Posterior cingulate gyrus (tissue), 11 donors: ENCODE data around the gene PLXNA3.

Experiments
- DNase-seq, 10 donors: peaks; one replicate each; pipeline versions ENCODE4 v3.0.0 to v3.0.0-alpha.2; 2020 to 2021; ENCODE audit warnings: mixed read lengths in 3 of 10
- intact Hi-C: fragments of 100-400 bp; cut with DNase I; formaldehyde crosslinking; loops from one replicate; pipeline ENCODE4 v1.15.1; 2023

PLXNA3 gene

DNA sequence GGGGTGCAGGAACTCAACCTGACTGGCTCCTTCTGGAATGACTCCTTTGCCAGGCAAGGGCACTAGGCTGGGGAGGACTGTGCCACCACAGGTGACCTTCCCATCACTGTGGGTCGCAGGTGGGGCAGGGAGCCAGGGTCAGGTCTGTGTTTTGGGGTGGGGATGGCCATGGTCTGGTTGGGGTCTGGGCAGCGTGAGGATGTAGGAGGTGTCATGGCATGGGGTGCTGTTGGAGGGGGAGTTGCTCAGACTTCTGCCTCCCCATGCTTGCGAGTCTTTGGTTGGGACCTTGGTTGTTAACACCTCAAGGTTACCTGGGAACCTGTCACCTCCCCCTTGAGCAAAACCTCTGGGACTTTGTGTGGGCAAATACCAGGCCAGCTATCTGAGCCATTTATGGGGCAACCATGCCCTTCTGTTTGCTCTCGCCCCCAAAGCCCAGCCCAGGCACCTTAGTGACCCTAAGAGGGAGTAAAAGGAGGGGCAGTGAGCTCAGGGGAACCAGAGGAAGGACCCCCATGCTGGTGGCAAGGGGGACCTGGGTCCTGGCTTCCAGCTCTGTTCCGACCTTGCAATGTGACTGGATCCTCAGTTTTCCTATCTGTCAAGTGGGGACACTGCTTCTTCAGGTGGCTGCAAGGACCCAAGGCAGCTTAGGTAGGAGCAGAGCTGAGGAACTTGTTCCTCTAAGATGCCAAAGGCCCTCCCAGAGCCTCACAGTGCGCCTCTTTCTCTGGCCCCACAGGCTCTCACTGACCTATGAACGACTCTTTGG lies 23.5 kb upstream of the PLXNA3 start:
- intact Hi-C loops, result no loop called here

DNA sequence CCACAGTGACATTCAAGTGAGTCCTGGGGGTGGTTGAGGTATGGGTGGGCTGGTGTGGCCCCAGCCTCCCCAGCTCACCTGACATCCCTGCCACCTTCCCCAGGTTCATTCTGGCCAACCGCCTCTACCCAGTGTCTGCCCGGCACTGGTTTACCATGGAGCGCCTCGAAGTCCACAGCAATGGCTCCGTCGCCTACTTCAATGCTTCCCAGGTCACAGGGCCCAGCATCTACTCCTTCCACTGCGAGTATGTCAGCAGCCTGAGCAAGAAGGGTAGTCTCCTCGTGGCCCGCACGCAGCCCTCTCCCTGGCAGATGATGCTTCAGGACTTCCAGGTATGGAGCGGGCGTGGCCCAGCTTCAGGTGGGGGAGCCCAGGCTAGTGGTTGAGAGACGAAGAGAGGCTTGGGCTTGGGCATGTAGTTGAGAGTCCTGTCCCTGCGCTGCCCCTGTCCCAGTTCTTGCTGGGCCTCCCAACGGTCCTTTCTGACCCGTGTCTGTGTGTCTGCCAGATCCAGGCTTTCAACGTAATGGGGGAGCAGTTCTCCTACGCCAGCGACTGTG lies 22.8 kb upstream of the PLXNA3 start:
- intact Hi-C loops, result no loop called here
- DNase-seq, result peak in 1 of 10 donors; percentile 73

More for the DNA sequence above, 23.5 kb upstream of the PLXNA3 start:
- no peak for DNase-seq

DNA sequence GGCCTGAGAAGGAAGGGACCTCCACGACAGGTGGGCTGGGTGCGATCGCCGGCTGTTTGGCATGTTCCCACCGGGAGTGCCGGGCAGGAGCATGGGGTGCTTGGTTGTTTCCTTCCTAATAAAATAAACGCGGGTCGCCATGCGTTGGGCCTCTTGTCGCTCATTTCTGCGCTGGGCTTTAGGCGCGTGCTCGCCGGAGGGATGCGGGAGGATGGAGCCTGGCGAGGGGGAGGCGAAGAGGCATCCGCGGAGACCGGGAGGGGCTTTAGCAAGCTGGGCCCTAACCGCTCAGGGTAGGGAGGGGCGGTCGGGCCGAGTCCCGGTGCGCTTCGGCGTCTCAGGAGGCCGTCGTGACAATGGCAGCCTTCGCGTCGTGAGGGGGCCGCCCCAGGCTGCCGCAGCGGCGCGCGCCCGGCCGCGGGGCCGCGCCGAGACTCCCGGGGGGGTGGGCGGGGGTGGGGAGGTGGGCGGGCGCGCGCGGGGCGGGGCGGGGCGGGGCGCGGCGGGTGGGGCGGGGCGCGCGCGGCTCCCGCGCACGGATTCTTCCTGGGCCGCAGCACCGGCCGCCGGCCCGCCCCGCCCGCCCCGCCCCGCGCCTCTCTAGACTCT lies 21.6 kb upstream of the PLXNA3 start:
- intact Hi-C loops, result loop anchor here (2.0 kb wide), 1 partner anchor 50 kb away; the partner anchor contains the start of gene UBL4A
- DNase-seq, result peak in 2 of 10 donors; percentile 39 to 90

DNA sequence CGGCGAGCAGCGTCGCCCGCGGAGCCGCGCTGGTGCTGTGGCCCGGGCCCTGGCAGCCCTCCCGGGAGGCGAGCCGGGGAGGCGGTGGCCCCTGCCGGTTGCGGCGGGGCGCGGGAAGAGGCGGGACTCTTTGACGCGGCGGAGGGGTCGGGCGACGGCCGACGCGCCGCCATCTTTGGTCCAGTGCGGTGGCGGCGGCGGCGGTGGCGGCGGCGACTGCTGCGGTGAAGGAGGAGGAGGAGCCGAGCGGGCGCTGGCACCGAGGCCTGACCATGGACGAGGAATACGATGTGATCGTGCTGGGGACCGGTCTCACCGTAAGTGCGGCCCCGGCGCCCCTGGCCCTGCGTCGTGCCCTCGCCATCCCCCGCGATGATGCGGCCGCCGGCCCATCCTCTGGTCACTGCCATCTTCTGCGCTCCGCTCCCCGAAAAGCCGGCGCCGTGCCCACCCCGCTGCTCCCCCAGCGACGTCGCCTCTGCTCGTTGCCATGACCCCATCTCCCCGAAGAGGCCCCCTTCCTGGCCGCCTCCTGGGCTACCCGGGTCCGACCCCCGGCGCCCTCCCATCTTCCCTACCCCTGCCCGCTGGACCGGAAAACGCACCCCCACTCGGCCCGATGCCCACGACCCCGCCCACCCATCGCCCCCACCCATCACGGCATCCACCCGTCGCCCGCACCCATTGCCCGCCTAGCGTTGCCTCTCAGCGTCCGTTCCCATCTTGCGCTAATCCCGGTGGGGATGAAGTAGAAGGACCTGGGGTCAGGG lies 20.9 kb upstream of the PLXNA3 start, which contains the start of gene GDI1:
Gene GDI1 (plus strand): TSS at position 172 of the 770 bp plus-strand sequence. CDS start 101 bp downstream, at position 273.
- peak in 4 of 10 donors; percentile 25 to 91 (median 70) for DNase-seq
- intact Hi-C loops, result loop anchor here (2.0 kb wide), 1 partner anchor 50 kb away; the partner anchor contains the start of gene UBL4A

DNA sequence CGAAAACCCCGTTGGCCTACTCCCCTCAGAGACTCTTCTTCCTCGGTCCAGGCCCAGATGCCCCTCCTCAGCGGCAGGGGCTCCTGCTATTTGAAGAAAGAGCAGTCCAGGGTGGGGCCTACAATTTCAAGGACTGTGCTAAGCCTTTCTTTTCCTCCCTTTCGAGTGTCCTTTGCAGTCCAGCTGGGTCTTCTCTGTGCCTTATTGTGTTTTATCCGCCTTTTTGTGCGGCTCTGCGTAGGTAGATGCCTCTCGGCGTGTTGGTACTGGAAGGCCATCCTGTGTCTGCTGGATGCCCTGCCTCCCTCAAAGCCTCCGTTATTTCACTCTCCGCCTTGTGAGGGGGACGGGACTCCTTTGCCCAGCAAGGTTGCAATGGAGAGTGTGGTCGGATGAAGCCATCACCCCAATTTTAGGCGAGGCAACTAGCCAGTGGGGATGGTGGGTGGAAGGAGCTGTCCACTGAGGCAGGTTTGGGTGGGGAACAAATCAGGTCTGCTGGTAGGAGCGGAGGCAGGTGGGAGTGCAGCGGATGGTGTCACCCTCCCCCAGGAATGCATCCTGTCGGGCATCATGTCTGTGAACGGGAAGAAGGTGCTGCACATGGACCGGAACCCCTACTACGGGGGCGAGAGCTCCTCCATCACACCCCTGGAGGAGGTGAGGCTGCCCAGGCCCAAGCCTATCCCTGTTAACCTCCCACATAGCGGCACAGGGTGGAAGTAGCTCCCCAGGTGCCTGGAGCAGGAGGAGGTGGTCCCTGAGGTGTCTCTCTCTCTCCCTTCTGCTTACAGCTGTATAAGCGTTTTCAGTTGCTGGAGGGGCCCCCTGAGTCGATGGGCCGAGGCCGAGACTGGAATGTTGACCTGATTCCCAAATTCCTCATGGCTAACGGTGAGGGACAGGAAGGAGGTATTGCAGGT lies 19.8 kb upstream of the PLXNA3 start:
- peak in 1 of 10 donors; percentile 70 for DNase-seq
- intact Hi-C loops, result loop anchor here (2.0 kb wide), 1 partner anchor 49 kb away; the partner anchor contains the start of gene UBL4A

DNA sequence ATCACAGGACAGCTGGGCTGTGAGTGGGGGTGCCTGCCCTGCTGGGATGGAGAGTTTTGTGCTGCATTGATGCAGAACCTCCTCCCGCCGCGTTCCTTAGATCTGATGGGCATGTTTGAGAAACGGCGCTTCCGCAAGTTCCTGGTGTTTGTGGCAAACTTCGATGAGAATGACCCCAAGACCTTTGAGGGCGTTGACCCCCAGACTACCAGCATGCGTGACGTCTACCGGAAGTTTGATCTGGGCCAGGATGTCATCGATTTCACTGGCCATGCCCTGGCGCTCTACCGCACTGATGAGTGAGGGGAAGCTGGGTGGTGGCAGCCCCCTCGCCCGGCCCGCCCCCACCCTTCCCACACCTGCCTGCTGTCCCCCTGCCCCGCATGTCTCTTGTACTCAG lies 18.2 kb upstream of the PLXNA3 start:
- no peak for DNase-seq
- intact Hi-C loops, result loop anchor here (5.0 kb wide), 1 partner anchor 37 kb away; the partner anchor contains the start of gene LAGE3

DNA sequence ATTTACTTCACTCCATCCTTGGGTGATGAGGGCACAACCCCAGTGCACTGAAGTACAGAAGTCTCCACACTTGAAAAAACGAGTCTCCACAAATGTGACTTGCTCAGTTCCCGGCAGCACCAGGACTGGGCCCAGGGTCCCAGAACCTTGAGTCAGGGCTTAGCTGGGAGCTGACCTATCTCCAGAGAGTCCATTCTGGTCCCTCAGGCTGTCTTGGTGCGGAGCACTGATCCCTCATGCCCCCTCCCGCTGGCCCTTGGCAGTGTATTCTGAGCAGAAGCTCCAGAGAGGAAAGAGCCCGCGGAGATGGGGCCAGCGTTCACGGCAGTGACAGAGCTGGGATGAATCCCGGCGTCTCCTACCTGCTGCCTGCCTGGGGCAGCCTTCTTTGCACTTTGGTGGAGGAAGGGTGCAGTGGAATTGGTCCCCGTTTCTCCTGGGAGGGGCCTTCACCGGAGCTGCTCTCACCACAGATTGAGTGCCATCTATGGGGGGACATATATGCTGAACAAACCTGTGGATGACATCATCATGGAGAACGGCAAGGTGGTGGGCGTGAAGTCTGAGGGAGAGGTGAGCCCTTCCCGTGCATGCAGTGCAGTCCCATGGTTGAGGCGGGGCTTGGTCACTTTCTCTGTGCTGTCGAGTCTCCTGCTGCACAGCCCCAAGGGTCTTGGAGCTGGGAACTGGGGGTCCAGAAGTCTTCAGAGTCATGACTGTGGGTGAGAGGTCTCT lies 17.3 kb upstream of the PLXNA3 start:
- peak in 1 of 10 donors; percentile 68 for DNase-seq
- intact Hi-C loops, result loop anchor here (5.0 kb wide), 1 partner anchor 37 kb away; the partner anchor contains the start of gene LAGE3

DNA sequence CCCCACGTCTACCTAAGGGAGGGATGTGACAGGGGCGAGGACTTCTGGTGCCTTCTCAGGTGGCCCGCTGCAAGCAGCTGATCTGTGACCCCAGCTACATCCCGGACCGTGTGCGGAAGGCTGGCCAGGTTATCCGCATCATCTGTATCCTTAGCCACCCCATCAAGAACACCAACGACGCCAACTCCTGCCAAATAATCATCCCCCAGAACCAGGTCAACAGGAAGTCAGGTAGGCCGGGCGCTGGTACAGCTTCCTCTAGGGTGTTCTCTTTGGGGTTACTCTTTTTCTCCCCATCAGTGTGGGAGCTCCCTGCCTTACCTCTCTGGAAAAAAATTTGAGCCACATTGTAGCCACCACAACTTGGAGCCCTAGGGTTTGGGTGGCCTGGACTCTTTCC lies 16.5 kb upstream of the PLXNA3 start:
- intact Hi-C loops, result loop anchor here (5.0 kb wide), 1 partner anchor 36 kb away; the partner anchor contains the start of gene LAGE3
- DNase-seq, result no peak

DNA sequence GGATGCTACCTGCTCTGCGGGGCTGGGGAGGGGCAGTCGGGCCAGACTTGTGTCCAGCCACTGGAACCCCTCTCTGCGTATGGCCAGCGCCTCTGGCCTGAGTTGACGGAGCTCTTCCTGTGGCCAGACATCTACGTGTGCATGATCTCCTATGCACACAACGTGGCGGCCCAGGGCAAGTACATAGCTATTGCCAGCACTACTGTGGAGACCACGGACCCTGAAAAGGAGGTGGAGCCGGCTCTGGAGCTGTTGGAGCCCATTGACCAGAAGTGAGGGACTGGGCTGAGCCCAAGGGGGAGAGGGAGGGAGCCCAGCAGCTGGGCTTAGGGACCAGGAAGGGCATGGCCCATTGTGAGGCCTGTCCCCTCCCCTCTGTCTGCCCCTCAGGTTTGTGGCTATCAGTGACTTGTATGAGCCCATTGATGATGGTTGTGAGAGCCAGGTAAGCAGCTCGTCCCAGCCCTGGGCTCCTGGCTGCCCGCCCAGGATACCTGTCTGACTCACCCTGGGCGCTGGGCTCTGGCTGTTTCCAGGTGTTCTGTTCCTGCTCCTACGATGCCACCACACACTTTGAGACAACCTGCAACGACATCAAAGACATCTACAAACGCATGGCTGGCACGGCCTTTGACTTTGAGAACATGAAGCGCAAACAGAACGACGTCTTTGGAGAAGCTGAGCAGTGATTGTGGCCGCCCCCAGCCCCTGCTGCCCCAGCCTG lies 15.9 kb upstream of the PLXNA3 start:
- intact Hi-C loops, result loop anchor here (5.0 kb wide), 1 partner anchor 35 kb away; the partner anchor contains the start of gene LAGE3
- DNase-seq, result no peak

DNA sequence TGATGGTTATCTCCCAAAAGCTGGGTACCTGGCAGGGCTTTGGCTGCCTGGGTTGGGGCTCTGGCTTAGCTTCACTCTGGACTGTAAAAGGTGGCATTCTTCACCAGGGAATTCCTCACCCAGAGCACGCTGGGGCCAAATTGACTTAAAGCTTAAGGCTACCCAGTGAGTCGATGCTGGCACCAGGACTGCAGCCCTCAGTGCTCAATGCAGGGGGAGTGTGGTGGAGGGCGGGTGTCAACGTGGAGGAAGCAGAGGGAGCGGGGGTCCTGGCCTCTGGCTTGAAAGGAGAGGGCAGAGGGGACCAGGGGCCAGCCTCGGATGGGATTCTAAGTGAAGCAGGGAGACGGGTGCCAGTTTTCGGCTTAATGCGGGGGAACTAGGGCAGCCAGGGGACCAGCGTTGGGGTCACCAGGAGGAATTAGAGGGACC lies 14.6 kb upstream of the PLXNA3 start:
- no peak for DNase-seq
- intact Hi-C loops, result loop anchor here (5.0 kb wide), 1 partner anchor 34 kb away; the partner anchor contains the start of gene LAGE3

DNA sequence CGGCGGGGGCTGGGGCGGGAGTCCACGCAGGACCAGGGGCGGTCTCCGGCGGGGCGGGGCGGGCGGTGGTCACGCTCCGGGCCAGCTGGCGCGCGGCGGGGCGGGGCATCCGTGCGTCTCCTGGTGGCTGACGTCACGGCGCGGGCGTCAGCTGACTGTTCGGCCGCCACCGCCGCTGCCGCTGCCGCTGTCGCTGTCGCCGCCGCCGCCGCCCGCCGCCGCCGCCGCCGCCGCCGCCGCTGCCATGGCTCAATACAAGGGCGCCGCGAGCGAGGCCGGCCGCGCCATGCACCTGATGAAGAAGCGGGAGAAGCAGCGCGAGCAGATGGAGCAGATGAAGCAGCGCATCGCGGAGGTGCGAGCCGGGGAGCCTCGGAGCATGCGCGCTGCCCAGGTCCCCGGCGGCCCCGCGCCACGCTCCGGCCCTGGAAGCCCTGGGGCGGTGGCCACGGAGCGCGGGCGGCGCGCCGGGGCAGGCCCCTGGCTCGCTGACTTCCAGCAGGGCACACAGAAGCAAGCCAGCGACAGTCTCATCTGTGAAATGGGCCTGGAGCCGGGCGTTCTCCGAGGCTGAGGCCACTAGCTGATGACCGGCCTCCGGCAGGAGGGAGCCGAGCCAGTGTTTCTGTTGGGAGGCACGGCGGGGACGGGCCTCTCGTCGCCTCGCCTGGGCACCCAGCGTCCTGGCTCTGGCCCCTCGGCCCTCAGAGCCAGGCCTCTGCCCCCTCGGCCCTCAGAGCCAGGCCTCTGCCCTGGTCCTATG lies 13.9 kb upstream of the PLXNA3 start, which contains the start of gene FAM50A:
Gene FAM50A (plus strand): TSS at position 150 of the 763 bp plus-strand sequence. CDS start 95 bp downstream, at position 245.
- intact Hi-C loops, result loop anchor here (5.0 kb wide), 1 partner anchor 33 kb away; the partner anchor contains the start of gene LAGE3
- peak; percentile 65 to 96 (median 76) for DNase-seq

DNA sequence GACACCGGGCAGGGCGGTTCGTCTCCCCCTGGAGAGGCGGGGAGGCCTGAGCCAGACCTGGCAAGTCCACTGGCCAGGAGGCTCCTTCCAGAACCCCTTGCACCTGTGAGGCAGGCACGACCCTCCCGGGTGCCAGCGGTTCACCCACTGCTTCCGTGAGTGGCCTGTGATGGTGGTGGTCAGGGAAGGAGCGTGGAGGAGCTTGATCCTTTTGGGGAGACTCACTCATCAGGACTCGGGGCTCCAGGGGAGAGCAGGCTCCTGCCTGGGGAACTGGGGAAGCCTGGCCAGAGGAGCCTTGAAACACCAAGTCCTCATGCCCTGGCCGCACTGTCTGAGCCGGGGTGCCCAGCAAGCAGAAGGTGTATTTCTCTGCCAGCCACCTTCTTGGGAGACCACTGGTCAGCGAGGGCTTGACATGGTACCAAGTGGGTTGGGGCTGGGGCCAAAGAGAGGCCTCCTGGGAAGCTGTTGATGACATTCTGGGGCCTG lies 13.3 kb upstream of the PLXNA3 start:
- DNase-seq, result no peak
- intact Hi-C loops, result loop anchor here (5.0 kb wide), 1 partner anchor 32 kb away; the partner anchor contains the start of gene LAGE3

DNA sequence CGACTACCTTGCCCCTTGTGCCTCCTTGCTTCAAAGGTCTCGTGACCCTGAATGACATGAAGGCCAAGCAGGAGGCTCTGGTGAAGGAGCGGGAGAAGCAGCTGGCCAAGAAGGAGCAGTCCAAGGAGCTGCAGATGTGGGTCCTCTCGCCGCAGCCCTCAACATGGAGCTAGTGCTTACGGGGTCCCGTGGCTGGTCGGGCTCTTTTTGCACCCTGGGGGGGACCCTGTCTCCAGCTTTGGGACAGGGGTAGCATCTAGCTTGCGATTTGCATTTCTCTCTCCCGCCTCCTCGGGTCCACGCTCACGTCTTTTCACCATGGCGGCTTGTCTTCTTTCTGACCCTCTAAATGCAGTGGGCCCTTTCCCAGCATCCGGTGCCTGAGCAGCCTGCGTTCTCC lies 12.3 kb upstream of the PLXNA3 start:
- intact Hi-C loops, result no loop called here
- DNase-seq, result no peak

DNA sequence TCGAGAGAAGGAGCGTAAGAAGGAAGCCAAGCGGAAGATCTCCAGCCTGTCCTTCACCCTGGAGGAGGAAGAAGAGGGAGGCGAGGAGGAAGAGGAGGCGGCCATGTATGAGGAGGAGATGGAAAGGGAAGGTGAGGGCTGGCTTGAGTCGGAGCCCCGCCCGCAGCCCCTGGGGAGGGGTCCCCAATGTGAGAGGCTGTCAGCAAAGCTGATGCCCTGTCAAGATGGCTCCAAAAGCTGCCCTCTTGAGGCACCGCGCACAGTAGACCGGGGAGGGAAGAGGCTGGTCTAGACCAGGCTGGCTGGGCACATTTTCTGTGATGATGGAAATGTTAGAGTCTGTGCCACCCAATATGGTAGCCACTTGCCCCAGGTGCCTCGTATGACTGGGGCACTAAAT lies 11.7 kb upstream of the PLXNA3 start:
- intact Hi-C loops, result no loop called here
- DNase-seq, result peak in 1 of 10 donors; percentile 61

DNA sequence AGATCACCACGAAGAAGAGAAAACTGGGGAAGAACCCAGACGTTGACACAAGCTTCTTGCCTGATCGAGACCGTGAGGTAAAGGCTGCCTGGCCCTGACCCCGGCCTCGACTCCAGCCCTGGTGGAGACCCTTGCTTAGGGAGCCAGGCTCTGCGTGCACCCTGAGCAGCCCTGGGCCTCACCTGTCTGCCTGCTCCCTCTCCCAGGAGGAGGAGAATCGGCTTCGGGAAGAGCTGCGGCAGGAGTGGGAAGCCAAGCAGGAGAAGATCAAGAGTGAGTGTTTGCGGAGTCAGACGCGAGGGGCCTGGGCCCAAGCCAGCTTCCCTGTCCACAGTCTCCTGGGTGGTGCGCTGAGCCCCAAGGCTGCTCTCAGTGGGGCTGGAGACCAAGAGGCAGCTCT lies 9.6 kb upstream of the PLXNA3 start:
- intact Hi-C loops, result no loop called here
- DNase-seq, result no peak

DNA sequence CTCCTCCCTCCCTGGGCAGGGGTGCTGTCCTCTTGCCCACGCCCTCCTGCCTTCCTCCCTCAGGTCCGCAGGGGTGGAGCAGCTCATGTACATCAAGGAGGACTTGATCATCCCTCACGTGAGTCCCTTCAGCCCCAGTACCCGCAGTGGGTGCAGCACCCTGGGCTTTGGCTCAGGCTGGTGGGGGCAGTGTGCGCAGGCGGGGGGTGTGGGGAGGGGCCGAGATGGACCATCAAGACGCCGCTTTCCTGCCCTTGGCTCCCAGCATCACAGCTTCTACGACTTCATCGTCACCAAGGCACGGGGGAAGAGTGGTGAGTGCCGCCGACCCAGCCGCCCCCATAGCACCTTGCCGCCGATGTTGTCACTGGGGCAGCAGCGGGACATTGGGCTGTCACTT lies 8.5 kb upstream of the PLXNA3 start:
- intact Hi-C loops, result no loop called here
- peak in 1 of 10 donors; percentile 47 for DNase-seq
